HCT116 (cell line): ENCODE measurements around the gene ANKRD24. TPM values are rescaled to one million over a fixed set of nuclear protein-coding genes. Genes with fewer than 3 reads are reported as not detected.

Experiments used
- ATAC-seq: fragments of 200-7000 bp; cut with Tn5 transposase; 2 replicates; pipeline ENCODE4 v1.9.1; 2020; ENCODE audit warnings: mild to moderate bottlenecking, moderate library complexity
- BruUV-seq: library from RNA; stranded (reverse); fragments of 400-500 nt; replicated peaks from 2 replicates; lab custom pipeline; 2021; lab: Mats Ljungman, UMichigan
- CTCF ChIA-PET: fragments of 300-600 bp; sonication (Branson Sonifier 250); formaldehyde crosslinking; loops from one replicate; lab custom pipeline; 2021; ENCODE audit warnings: antibody characterized with exemption; lab: Charles Lee
- POLR2A ChIA-PET: fragments of 300-600, 350-600 bp; sonication (Branson Sonifier 250); formaldehyde crosslinking; loops from one replicate; lab custom pipeline; 2021; ENCODE audit warnings: antibody characterized with exemption; lab: Charles Lee
- RAD21 ChIA-PET, 2 experiments: fragments of 300-600 bp; sonication (Branson Sonifier 250); formaldehyde crosslinking; loops; one replicate each; lab custom pipeline; 2023; ENCODE audit warnings: low total read pairs in 2 of 2; ENCODE audit not compliant: uncharacterized antibody in 2 of 2, unreplicated experiment in 2 of 2, low non-redundant PET in 1 of 2; lab: Charles Lee
- DNase-seq: peaks from one replicate; pipeline ENCODE4 v3.0.0-alpha.2; 2010; ENCODE audit warnings: low read depth, low spot score
- H2AFZ ChIP-seq: fragments of 200-600 bp; shearing (Covaris generic), sonication (generic); 2 replicates; pipeline ENCODE4 v1.6.1; 2017; ENCODE audit warnings: low read depth, mixed run types, mixed read lengths, antibody characterized with exemption, low read length; ENCODE audit not compliant: poor library complexity, severe bottlenecking
- H3K27ac ChIP-seq: 2 replicates; pipeline ENCODE4 v1.5.1; 2012; ENCODE audit warnings: low read depth, low read length
- H3K27me3 ChIP-seq: fragments of 200-600 bp; sonication (generic); 2 replicates; pipeline ENCODE4 v1.6.1; 2016; ENCODE audit warnings: mixed run types, low read length, mixed read lengths; ENCODE audit not compliant: insufficient read depth
- H3K36me3 ChIP-seq, 2 experiments: fragments of 200-500 bp in 1 of 2; fragments of 200-600 bp in 1 of 2; sonication (Bioruptor generic) in 1 of 2; sonication (generic) in 1 of 2; 2 replicates each; pipeline versions ENCODE4 v1.5.1 to v1.6.1; 2014 to 2016; ENCODE audit warnings: low read length in 2 of 2, inconsistent platforms in 1 of 2, mixed read lengths in 1 of 2, mixed run types in 1 of 2; ENCODE audit not compliant: insufficient read depth in 2 of 2, control insufficient read depth in 1 of 2
- H3K4me1 ChIP-seq, 2 experiments: fragments of 200-600 bp in 1 of 2; sonication (generic) in 1 of 2; 2 replicates each; pipeline versions ENCODE4 v1.5.1 to v1.6.1; 2012 to 2017; ENCODE audit warnings: low read length in 2 of 2, inconsistent platforms in 1 of 2, mild to moderate bottlenecking in 1 of 2, mixed read lengths in 1 of 2, mixed run types in 1 of 2, moderate library complexity in 1 of 2; ENCODE audit not compliant: insufficient read depth in 2 of 2, control insufficient read depth in 1 of 2
- H3K4me2 ChIP-seq: fragments of 200-600 bp; sonication (generic); 2 replicates; pipeline ENCODE4 v1.6.1; 2017; ENCODE audit warnings: mixed run types, low read length, mixed read lengths
- H3K4me3 ChIP-seq, 2 experiments: fragments of 200-600 bp in 1 of 2; sonication (generic) in 1 of 2; replicated peaks in 1 of 2; 2 replicates each; pipeline ENCODE4 v1.5.1; 2011 to 2016; ENCODE audit warnings: low read length in 2 of 2, control low read depth in 1 of 2, low read depth in 1 of 2, mild to moderate bottlenecking in 1 of 2, mixed read lengths in 1 of 2, mixed run types in 1 of 2
- H3K79me2 ChIP-seq: fragments of 200-600 bp; sonication (generic); 2 replicates; pipeline ENCODE4 v1.6.1; 2017; ENCODE audit warnings: mild to moderate bottlenecking, mixed run types, low read length, moderate library complexity, mixed read lengths; ENCODE audit not compliant: insufficient read depth
- H3K9ac ChIP-seq: fragments of 200-600 bp; sonication (generic); 2 replicates; pipeline ENCODE4 v1.6.1; 2016; ENCODE audit warnings: low read length, mixed read lengths
- H3K9me2 ChIP-seq: fragments of 200-600 bp; sonication (generic), shearing (Covaris generic); 2 replicates; pipeline ENCODE4 v1.6.1; 2017; ENCODE audit warnings: mixed run types, mild to moderate bottlenecking, moderate library complexity; ENCODE audit not compliant: insufficient read depth
- H3K9me3 ChIP-seq, 2 experiments: fragments of 200-500 bp in 1 of 2; fragments of 200-600 bp in 1 of 2; sonication (Bioruptor generic) in 1 of 2; sonication (generic) in 1 of 2; 2 replicates each; pipeline ENCODE4 v1.6.1; 2014 to 2017; ENCODE audit warnings: low read length in 2 of 2, mixed read lengths in 2 of 2, inconsistent platforms in 1 of 2, low read depth in 1 of 2, mild to moderate bottlenecking in 1 of 2, mixed run types in 1 of 2, moderate library complexity in 1 of 2; ENCODE audit not compliant: control insufficient read depth in 1 of 2, insufficient read depth in 1 of 2
- H4K20me1 ChIP-seq: fragments of 200-600 bp; sonication (generic), shearing (Covaris generic); 2 replicates; pipeline ENCODE4 v1.6.1; 2017; ENCODE audit warnings: mixed run types, mild to moderate bottlenecking, moderate library complexity; ENCODE audit not compliant: insufficient read depth
- CEBPB ChIP-seq: IDR thresholded peaks from 2 replicates; pipeline ENCODE4 v1.6.1; 2012; ENCODE audit warnings: low read depth
- EGR1 ChIP-seq: IDR thresholded peaks from 2 replicates; pipeline ENCODE4 v1.6.1; 2012; ENCODE audit warnings: low read depth
- EZH2 ChIP-seq: fragments of 200-600 bp; sonication (generic); IDR thresholded peaks from 2 replicates; pipeline ENCODE4 v1.6.1; 2017; ENCODE audit warnings: antibody characterized with exemption, mixed run types
- EZH2phosphoT487 ChIP-seq: fragments of 200-600 bp; IDR thresholded peaks from 2 replicates; pipeline ENCODE4 v1.6.1; 2018; ENCODE audit warnings: antibody characterized with exemption, borderline replicate concordance
- FOSL1 ChIP-seq: IDR thresholded peaks from 2 replicates; pipeline ENCODE4 v1.6.1; 2012; ENCODE audit warnings: low read depth
- JUND ChIP-seq: IDR thresholded peaks from 2 replicates; pipeline ENCODE4 v1.6.1; 2012
- POLR2A ChIP-seq: IDR thresholded peaks from 2 replicates; pipeline ENCODE4 v1.7.0; 2011; ENCODE audit warnings: borderline replicate concordance; ENCODE audit not compliant: insufficient read depth, insufficient read length; ENCODE audit errors: extremely low read depth
- RAD21 ChIP-seq: IDR thresholded peaks from 2 replicates; pipeline ENCODE4 v1.6.1; 2012; ENCODE audit warnings: low read depth, mild to moderate bottlenecking
- TCF7L2 ChIP-seq: IDR thresholded peaks from 2 replicates; pipeline ENCODE4 v1.7.0; 2011; ENCODE audit warnings: borderline replicate concordance, inconsistent platforms; ENCODE audit not compliant: insufficient read depth, insufficient read length; ENCODE audit errors: extremely low read depth
- YY1 ChIP-seq: IDR thresholded peaks from 2 replicates; pipeline ENCODE4 v1.6.1; 2011; ENCODE audit warnings: low read length, low read depth, moderate library complexity, mild to moderate bottlenecking; ENCODE audit not compliant: insufficient replicate concordance; ENCODE audit errors: extremely low read depth
- ZFX ChIP-seq: fragments of 450-650 bp; IDR thresholded peaks from 2 replicates; pipeline ENCODE4 v1.6.1; 2017
- intact Hi-C: fragments of 100-400 bp; cut with micrococcal nuclease; formaldehyde crosslinking; loops from 2 replicates; pipeline ENCODE4 v1.10.0; 2022
- total RNA-seq: library from RNA; stranded (reverse); gene quantifications from one replicate; pipeline ENCODE4 v1.2.1, GENCODE V29; 2021; ENCODE audit not compliant: unreplicated experiment
- TF ChIP-seq, protein P1 (sequence below): IDR thresholded peaks from 2 replicates; pipeline ENCODE4 v1.6.1; 2012
- TF ChIP-seq, protein P2 (sequence below), 3 experiments: fragments of 200-600 bp in 1 of 3; sonication (generic) in 1 of 3; IDR thresholded peaks in 2 of 3; conservative IDR thresholded peaks in 1 of 3; 2 replicates each; pipeline ENCODE4 v1.5.1; 2012 to 2017; ENCODE audit warnings: low read depth in 2 of 3, low read length in 2 of 3, antibody characterized with exemption in 1 of 3, borderline replicate concordance in 1 of 3, control low read depth in 1 of 3, mild to moderate bottlenecking in 1 of 3, mixed read lengths in 1 of 3, mixed run types in 1 of 3, moderate library complexity in 1 of 3; ENCODE audit not compliant: insufficient read depth in 1 of 3
- TF ChIP-seq, protein P3 (sequence below): IDR thresholded peaks from 2 replicates; pipeline ENCODE4 v1.6.1; 2012
- TF ChIP-seq, protein P4 (sequence below): IDR thresholded peaks from 2 replicates; pipeline ENCODE4 v1.6.1; 2012; ENCODE audit warnings: low read depth

Gene ANKRD24
- total RNA-seq, 1 experiment from 2014 or later: 1.7 TPM

DNA sequence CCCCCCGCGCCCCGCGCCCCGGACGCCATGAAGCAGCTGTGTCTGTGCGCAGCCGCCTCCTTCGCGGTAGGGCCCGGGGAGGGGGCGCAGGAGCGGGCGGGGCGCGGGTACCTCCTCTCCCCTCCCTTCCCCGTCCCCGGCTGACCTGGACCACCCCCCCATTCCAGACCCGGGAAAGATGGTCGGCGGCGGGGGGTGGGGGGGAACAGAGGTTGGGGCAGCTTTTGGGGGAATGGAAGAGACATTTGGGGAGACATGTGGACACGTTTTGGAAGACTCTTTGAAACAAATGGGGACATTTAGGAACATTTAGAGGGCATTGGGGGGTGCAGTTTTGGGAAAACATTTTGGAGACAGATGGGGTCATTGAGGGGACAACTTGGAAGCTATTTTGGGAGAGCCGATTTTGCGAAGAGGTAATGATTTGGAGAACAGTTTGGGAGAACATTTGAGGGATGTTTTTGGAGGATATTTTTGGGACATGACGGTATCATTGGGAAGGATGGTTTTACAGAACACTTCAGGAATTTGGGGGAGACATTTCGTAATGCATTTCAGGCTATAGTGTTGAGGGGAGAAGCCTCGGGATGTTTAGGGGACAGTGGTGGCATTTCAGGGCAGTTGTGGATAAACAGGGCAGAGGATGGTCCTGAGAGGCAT is 16.1 kb downstream of the ANKRD24 start (continued):
- TF ChIP-seq EZH2 (no peak), CEBPB (no peak), JUND (no peak), ZFX (no peak)

DNA sequence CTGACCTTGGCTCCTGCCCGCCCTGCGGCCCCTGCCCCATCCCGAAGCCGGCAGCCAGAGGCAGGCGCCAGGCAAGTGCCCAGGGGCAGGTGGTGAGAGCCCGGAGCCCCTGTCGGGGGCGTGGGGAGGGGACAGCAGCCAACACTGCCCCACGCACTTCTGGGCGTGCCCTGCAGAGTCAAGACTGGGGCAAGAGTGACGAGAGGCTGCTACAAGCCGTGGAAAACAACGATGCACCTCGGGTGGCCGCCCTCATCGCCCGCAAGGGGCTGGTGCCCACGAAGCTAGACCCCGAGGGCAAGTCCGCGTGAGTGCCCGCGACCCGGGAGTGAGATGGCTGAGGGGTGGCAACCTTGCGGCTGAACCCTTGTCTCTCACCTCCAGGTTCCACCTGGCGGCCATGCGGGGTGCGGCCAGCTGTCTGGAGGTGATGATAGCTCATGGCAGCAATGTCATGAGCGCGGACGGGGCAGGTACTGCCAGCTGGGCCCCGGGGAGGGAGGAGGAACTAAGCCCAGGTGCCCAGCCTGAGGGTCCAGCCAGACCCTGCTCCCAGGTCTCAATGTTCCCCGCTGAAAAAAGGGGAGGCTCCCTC is 17.3 kb downstream of the ANKRD24 start:
- H3K36me3 ChIP-seq: no peaks in the 10 kb centered on the region
- no peaks in the 10 kb centered on the region for H3K9me3 ChIP-seq
- peaks cover 3% of the 10 kb centered on the region; the same call in 1 of the 2 replicates for H3K27me3 ChIP-seq
- H3K9me2 ChIP-seq: no peaks in the 10 kb centered on the region
- H3K4me1 ChIP-seq: peaks cover 7 to 22% of the 10 kb centered on the region in 2 experiments; a peak in 3 of 4 replicates
- TF ChIP-seq, protein P1, sequence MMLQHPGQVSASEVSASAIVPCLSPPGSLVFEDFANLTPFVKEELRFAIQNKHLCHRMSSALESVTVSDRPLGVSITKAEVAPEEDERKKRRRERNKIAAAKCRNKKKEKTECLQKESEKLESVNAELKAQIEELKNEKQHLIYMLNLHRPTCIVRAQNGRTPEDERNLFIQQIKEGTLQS: no peak
- no peak for TF ChIP-seq CEBPB
- TF ChIP-seq, protein P2, sequence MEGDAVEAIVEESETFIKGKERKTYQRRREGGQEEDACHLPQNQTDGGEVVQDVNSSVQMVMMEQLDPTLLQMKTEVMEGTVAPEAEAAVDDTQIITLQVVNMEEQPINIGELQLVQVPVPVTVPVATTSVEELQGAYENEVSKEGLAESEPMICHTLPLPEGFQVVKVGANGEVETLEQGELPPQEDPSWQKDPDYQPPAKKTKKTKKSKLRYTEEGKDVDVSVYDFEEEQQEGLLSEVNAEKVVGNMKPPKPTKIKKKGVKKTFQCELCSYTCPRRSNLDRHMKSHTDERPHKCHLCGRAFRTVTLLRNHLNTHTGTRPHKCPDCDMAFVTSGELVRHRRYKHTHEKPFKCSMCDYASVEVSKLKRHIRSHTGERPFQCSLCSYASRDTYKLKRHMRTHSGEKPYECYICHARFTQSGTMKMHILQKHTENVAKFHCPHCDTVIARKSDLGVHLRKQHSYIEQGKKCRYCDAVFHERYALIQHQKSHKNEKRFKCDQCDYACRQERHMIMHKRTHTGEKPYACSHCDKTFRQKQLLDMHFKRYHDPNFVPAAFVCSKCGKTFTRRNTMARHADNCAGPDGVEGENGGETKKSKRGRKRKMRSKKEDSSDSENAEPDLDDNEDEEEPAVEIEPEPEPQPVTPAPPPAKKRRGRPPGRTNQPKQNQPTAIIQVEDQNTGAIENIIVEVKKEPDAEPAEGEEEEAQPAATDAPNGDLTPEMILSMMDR (IDR thresholded peaks at IDR 0.05 in 2 of 3, conservative IDR thresholded peaks at IDR 0.05 in 1 of 3; ENCODE audit: borderline replicate concordance in 1 of 3, insufficient read depth in 1 of 3, low read depth in 2 of 3, low read length in 2 of 3): peak; percentile 59 to 74 (median 70)
- TF ChIP-seq EZH2phosphoT487: no peak
- no peak for TF ChIP-seq EGR1
- TF ChIP-seq RAD21: peak; percentile 69
- TF ChIP-seq, protein P3, sequence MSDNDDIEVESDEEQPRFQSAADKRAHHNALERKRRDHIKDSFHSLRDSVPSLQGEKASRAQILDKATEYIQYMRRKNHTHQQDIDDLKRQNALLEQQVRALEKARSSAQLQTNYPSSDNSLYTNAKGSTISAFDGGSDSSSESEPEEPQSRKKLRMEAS: peak; percentile 15; the same call in 1 of the 2 replicates
- peak; percentile 25 for TF ChIP-seq YY1
- TF ChIP-seq EZH2: no peak
- TF ChIP-seq, protein P4, sequence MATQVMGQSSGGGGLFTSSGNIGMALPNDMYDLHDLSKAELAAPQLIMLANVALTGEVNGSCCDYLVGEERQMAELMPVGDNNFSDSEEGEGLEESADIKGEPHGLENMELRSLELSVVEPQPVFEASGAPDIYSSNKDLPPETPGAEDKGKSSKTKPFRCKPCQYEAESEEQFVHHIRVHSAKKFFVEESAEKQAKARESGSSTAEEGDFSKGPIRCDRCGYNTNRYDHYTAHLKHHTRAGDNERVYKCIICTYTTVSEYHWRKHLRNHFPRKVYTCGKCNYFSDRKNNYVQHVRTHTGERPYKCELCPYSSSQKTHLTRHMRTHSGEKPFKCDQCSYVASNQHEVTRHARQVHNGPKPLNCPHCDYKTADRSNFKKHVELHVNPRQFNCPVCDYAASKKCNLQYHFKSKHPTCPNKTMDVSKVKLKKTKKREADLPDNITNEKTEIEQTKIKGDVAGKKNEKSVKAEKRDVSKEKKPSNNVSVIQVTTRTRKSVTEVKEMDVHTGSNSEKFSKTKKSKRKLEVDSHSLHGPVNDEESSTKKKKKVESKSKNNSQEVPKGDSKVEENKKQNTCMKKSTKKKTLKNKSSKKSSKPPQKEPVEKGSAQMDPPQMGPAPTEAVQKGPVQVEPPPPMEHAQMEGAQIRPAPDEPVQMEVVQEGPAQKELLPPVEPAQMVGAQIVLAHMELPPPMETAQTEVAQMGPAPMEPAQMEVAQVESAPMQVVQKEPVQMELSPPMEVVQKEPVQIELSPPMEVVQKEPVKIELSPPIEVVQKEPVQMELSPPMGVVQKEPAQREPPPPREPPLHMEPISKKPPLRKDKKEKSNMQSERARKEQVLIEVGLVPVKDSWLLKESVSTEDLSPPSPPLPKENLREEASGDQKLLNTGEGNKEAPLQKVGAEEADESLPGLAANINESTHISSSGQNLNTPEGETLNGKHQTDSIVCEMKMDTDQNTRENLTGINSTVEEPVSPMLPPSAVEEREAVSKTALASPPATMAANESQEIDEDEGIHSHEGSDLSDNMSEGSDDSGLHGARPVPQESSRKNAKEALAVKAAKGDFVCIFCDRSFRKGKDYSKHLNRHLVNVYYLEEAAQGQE: no peak
- TF ChIP-seq TCF7L2: no peak
- no peak for TF ChIP-seq FOSL1
- no peak for TF ChIP-seq POLR2A
- peak overlapping the region; percentile 84 for H3K4me2 ChIP-seq
- H2AFZ ChIP-seq: peak overlapping the region; percentile 53
- no peaks in the 10 kb centered on the region for H3K79me2 ChIP-seq
- ChIA-PET CTCF (interaction anchor here (0.6 to 2.8 kb wide), 12 partner anchors 10 to 1249 kb away, joined by 3 to 17 read pairs (median 4); partner anchors contain the start of gene EEF2), POLR2A (interaction anchor here (0.7 to 1.1 kb wide), 3 partner anchors 9 to 214 kb away, joined by 3 read pairs; partner anchors contain the start of gene EEF2), RAD21 (interaction anchor here in 1 of 2 experiments (1.4 kb wide), 1 partner anchor 60 kb away, joined by 4 read pairs; no protein-coding TSS in a partner anchor)
- intact Hi-C loops: loop anchor here (1.0 to 10.0 kb wide), 3 partner anchors 59 to 625 kb away; partner anchors contain the start of gene HMG20B
- H4K20me1 ChIP-seq: no peaks in the 10 kb centered on the region
- peak; percentile 87 for ATAC-seq
- H3K27ac ChIP-seq: no peak overlapping the region; the same call in 1 of the 2 replicates
- no peak for DNase-seq
- no TSS peak for BruUV-seq
- peak overlapping the region; percentile 31 to 51 for H3K4me3 ChIP-seq
- H3K9ac ChIP-seq: 0 out of 2 replicates have a peak overlapping the region, but pooled peaks have one; percentile 11
